WERI-Rb-1 (cell line): ENCODE measurements around the gene PHKA1.
A peak's percentile ranks its signal among the peaks of the same experiment; 100 is the strongest.

Experiments
- DNase-seq: peaks from one replicate; pipeline ENCODE4 v3.0.0-alpha.2; 2020
- H3K27ac ChIP-seq: fragments of 250-450 bp; sonication (Bioruptor Pico); 2 replicates; pipeline ENCODE4 v1.5.1; 2020; ENCODE audit warnings: mild to moderate bottlenecking, moderate library complexity
- H3K27me3 ChIP-seq: fragments of 250-450 bp; sonication (Bioruptor Pico); 2 replicates; pipeline ENCODE4 v1.5.1; 2021; ENCODE audit warnings: mild to moderate bottlenecking, low read depth, moderate library complexity; ENCODE audit not compliant: insufficient read depth, severe bottlenecking
- H3K36me3 ChIP-seq: fragments of 250-450 bp; sonication (Bioruptor Pico); 2 replicates; pipeline ENCODE4 v1.5.1; 2020; ENCODE audit warnings: mild to moderate bottlenecking, moderate library complexity
- H3K4me3 ChIP-seq: 2 replicates; pipeline ENCODE4 v1.5.1; 2011; ENCODE audit warnings: low read depth, mild to moderate bottlenecking, control low read depth, low read length
- H3K9me3 ChIP-seq: fragments of 250-450 bp; sonication (Bioruptor Pico); 2 replicates; pipeline ENCODE4 v1.5.1; 2021; ENCODE audit warnings: mild to moderate bottlenecking, moderate library complexity; ENCODE audit not compliant: severe bottlenecking
- TF ChIP-seq, protein P1 (sequence below): IDR thresholded peaks from 2 replicates; pipeline ENCODE4 v1.5.1; 2011; ENCODE audit warnings: low read depth, mild to moderate bottlenecking, control low read depth, inconsistent platforms, low read length

The PHKA1 gene

DNA sequence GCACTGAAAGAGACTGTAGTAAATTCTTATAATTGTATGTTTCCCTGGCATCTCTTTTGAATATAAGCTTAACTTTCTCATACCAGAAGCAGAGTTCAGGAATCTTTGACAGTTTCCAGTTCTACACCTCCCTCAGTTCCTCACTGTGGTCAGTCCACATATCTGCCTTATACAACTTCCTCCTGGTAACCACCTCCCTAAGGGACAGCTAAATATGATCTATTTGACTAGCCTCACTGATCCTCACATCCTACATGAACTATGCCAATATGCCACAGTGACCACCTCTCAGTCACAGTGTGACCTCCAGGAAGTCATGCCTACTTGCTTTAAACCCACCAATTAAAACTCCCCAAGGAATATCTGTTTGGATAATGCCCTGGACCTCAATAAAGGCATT is 89.9 kb downstream of the PHKA1 start:
- no peak overlapping the region for H3K27ac ChIP-seq

DNA sequence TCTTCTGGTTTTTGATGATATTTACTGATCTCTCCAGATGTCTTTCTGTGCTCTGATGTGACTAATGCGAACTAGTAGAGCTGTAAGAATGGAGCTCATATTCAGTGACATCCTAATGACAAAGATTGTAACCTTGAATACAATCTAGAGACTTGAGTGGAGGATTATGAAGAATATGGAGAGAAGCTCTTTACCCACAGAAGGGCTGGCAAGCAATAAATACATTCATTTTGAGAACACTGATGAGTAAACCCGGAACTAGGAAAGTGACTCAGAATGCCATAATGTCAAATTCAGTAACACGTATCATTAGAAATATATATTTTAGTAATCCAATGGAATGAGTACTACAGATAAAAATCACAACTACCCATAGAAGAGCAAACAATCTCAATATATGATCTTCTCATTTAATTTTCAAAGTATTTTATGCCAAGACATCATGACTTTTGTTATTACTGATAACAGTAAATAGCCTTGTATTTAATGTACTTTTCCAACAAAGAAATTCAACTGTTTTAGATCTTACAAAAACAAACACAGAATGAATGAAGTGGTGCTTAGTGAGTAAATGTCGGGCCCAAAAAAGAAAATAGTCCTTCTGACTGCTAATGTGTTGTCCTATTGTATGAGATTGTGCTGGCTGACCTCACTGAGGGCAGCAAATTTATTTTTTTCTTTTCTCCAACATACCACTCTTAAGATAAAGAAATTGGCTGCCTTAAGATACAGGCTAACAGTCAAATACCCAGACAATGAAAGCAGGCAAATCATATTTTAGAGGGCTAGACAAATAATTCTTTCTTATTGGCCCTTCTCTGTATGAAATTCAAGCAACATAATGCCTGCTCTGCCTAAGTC is 92.3 kb downstream of the PHKA1 start:
- Histone ChIP-seq H3K9me3 (no peaks in the 10 kb centered on the region), H3K27ac (no peak overlapping the region), H3K27me3 (peaks cover 4% of the 10 kb centered on the region), H3K4me3 (no peak overlapping the region), H3K36me3 (no peaks in the 10 kb centered on the region)
- no peak for DNase-seq
- TF ChIP-seq, protein P1, sequence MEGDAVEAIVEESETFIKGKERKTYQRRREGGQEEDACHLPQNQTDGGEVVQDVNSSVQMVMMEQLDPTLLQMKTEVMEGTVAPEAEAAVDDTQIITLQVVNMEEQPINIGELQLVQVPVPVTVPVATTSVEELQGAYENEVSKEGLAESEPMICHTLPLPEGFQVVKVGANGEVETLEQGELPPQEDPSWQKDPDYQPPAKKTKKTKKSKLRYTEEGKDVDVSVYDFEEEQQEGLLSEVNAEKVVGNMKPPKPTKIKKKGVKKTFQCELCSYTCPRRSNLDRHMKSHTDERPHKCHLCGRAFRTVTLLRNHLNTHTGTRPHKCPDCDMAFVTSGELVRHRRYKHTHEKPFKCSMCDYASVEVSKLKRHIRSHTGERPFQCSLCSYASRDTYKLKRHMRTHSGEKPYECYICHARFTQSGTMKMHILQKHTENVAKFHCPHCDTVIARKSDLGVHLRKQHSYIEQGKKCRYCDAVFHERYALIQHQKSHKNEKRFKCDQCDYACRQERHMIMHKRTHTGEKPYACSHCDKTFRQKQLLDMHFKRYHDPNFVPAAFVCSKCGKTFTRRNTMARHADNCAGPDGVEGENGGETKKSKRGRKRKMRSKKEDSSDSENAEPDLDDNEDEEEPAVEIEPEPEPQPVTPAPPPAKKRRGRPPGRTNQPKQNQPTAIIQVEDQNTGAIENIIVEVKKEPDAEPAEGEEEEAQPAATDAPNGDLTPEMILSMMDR: no peak

More for the DNA sequence above, 89.9 kb downstream of the PHKA1 start:
- H3K27me3 ChIP-seq: peaks cover 4% of the 10 kb centered on the region
- no peaks in the 10 kb centered on the region for H3K36me3 ChIP-seq
- no peaks in the 10 kb centered on the region for H3K9me3 ChIP-seq
- DNase-seq: no peak
- H3K4me3 ChIP-seq: no peak overlapping the region
- TF ChIP-seq, protein P1: no peak

DNA sequence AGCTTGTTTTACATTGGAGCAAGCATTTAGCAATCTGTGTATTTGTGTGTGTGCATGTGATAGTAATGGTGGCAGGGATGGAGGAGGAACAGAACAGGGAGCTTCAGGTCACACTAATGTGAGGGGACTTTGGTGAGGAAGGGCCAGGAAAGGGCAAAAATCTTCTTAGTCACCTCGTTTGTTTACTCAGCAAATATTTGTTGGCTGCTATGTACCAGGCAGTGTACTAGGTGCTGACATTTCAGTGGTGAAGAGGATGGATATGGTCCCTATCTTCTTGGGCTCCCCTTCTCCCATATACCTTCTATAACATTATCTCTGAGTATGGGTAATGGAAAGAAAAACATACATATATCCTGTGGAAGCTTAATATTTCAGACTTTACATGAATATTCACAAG is 92.9 kb downstream of the PHKA1 start:
- Histone ChIP-seq H3K36me3 (no peaks in the 10 kb centered on the region), H3K9me3 (no peaks in the 10 kb centered on the region), H3K27me3 (peaks cover 4% of the 10 kb centered on the region), H3K27ac (no peak overlapping the region), H3K4me3 (no peak overlapping the region)
- TF ChIP-seq, protein P1: no peak
- no peak for DNase-seq

DNA sequence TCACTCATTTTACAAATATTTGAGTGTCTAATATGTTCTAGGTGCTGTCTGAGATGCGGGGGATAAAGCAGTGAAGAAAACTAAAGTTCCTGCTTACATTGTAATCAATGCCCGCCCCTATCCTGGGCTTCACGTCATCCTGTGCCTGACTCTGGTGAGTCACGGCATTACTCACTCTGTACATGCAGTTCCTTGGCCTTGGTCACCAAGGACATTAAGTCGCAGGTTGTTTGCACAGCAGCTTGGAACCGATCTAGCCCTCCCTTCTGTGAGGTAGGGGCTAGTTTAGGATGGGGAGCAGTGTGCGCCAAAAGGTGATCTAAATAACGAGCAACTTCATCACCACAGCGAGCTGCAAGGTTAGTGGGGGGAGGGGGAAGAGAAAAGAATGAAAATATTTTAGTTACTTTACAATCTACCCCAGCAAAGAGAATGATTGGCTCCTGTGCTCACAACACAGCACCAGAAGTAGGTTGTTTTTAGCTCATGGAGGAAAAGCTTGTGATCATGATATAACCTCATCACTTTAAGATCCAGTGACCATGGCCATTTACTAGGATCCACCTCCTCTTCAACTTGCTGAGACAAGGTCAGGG is 93.5 kb downstream of the PHKA1 start:
- no peak overlapping the region for H3K4me3 ChIP-seq
- H3K27ac ChIP-seq: no peak overlapping the region
- TF ChIP-seq, protein P1: no peak
- H3K9me3 ChIP-seq: no peaks in the 10 kb centered on the region
- peaks cover 4% of the 10 kb centered on the region for H3K27me3 ChIP-seq
- no peak for DNase-seq
- H3K36me3 ChIP-seq: no peaks in the 10 kb centered on the region

DNA sequence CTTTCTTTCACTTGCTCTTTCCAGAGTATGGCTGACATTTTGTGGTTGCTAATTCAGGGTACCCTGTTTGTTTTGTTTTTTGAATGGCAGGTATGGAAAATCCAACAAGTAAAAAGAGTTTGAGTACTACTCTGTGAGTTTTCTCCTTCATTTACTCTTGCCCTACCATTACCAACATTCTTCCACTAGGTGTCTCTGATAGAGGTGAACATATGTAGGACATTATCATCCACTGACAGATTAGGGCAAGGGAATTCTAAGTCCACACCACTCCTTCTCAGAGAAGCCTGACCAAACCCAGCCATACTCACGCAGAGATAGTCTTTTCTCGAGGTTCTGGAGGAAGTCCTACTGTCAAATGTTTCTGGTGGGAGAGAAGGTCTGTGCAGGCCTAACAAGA is 104.8 kb downstream of the PHKA1 start:
- no peak overlapping the region for H3K27ac ChIP-seq
- H3K4me3 ChIP-seq: no peak overlapping the region
- TF ChIP-seq, protein P1: peak; percentile 13; the same call in 1 of the 2 replicates
- no peak for DNase-seq
- H3K9me3 ChIP-seq: no peaks in the 10 kb centered on the region
- H3K36me3 ChIP-seq: no peaks in the 10 kb centered on the region; the same call in 1 of the 2 replicates
- no peaks in the 10 kb centered on the region for H3K27me3 ChIP-seq
